ENCODE data around the gene PKLR.
A peak's percentile ranks its signal among the peaks of the same experiment; 100 is the strongest.

Gene PKLR

GRCh38 chr1:155269381-155269780 is 31.9 kb downstream of the PKLR start:
- H3K36me3 ChIP-seq (ENCODE audit: control insufficient read depth, insufficient read depth, low read length): peaks cover 80% of the 10 kb centered on the region
- peaks cover 10% of the 10 kb centered on the region for H3K4me1 ChIP-seq (ENCODE audit: control insufficient read depth, insufficient read depth, low read length, poor library complexity, severe bottlenecking)
- no peaks in the 10 kb centered on the region for H3K9me3 ChIP-seq (ENCODE audit: control insufficient read depth, low read length)
- WGBS, 2 experiments (ENCODE audit: insufficient coverage in 2 of 2): 98% methylated on average over 18 to 21 of the region's 21 CpGs
- no peak overlapping the region for H3K4me3 ChIP-seq (ENCODE audit: extremely low read depth, insufficient read depth, low read length, poor library complexity, severe bottlenecking)
- H3K27ac ChIP-seq (ENCODE audit: low read depth, low read length, severe bottlenecking): no peak overlapping the region

- H3K4me1 ChIP-seq (ENCODE audit: control insufficient read depth, insufficient read depth, low read length, poor library complexity, severe bottlenecking): peaks cover 10% of the 10 kb centered on the region
- no peaks in the 10 kb centered on the region for H3K9me3 ChIP-seq (ENCODE audit: control insufficient read depth, low read length)
- 95 to 100% methylated on average over 5 to 15 of the region's 21 CpGs for WGBS, 2 experiments (ENCODE audit: insufficient coverage in 2 of 2)
- H3K36me3 ChIP-seq (ENCODE audit: control insufficient read depth, insufficient read depth, low read length): peaks cover 87% of the 10 kb centered on the region
- H3K4me3 ChIP-seq (ENCODE audit: extremely low read depth, insufficient read depth, low read length, poor library complexity, severe bottlenecking): no peak overlapping the region
- no peak overlapping the region for H3K27ac ChIP-seq (ENCODE audit: low read depth, low read length, severe bottlenecking)
These were observed 32.6 kb downstream of the PKLR start for GRCh38 chr1:155268630-155269029.

- Histone ChIP-seq H3K36me3 (ENCODE audit: control insufficient read depth, insufficient read depth, low read length) (peaks cover 98% of the 10 kb centered on the region), H3K4me1 (ENCODE audit: control insufficient read depth, insufficient read depth, low read length, poor library complexity, severe bottlenecking) (peaks cover 11% of the 10 kb centered on the region), H3K9me3 (ENCODE audit: control insufficient read depth, low read length) (no peaks in the 10 kb centered on the region), H3K4me3 (ENCODE audit: extremely low read depth, insufficient read depth, low read length, poor library complexity, severe bottlenecking) (no peak overlapping the region), H3K27ac (ENCODE audit: low read depth, low read length, severe bottlenecking) (no peak overlapping the region)
- 100% methylated on average over 1 of the region's 2 CpGs; no CpG with 5 or more reads in 1 of the 2 experiments for WGBS, 2 experiments (ENCODE audit: insufficient coverage in 2 of 2)
These were observed 33.9 kb downstream of the PKLR start for GRCh38 chr1:155267373-155267772.

- no peak overlapping the region for H3K27ac ChIP-seq (ENCODE audit: low read depth, low read length, severe bottlenecking)
- H3K4me3 ChIP-seq (ENCODE audit: extremely low read depth, insufficient read depth, low read length, poor library complexity, severe bottlenecking): no peak overlapping the region
- H3K4me1 ChIP-seq (ENCODE audit: control insufficient read depth, insufficient read depth, low read length, poor library complexity, severe bottlenecking): peaks cover 4% of the 10 kb centered on the region
- peaks cover 91% of the 10 kb centered on the region for H3K36me3 ChIP-seq (ENCODE audit: control insufficient read depth, insufficient read depth, low read length)
- 98 to 100% methylated on average over 2 to 5 of the region's 6 CpGs for WGBS, 2 experiments (ENCODE audit: insufficient coverage in 2 of 2)
- no peaks in the 10 kb centered on the region for H3K9me3 ChIP-seq (ENCODE audit: control insufficient read depth, low read length)
These were observed 34.7 kb downstream of the PKLR start for GRCh38 chr1:155266553-155266952.

- WGBS, 2 experiments (ENCODE audit: insufficient coverage in 2 of 2): 91 to 94% methylated on average over 8 to 10 of the region's 11 CpGs
- Histone ChIP-seq H3K4me1 (ENCODE audit: control insufficient read depth, insufficient read depth, low read length, poor library complexity, severe bottlenecking) (peaks cover 8% of the 10 kb centered on the region), H3K36me3 (ENCODE audit: control insufficient read depth, insufficient read depth, low read length) (peaks cover 79% of the 10 kb centered on the region), H3K4me3 (ENCODE audit: extremely low read depth, insufficient read depth, low read length, poor library complexity, severe bottlenecking) (no peak overlapping the region), H3K27ac (ENCODE audit: low read depth, low read length, severe bottlenecking) (no peak overlapping the region), H3K9me3 (ENCODE audit: control insufficient read depth, low read length) (no peaks in the 10 kb centered on the region)
These were observed 38.2 kb downstream of the PKLR start for GRCh38 chr1:155263067-155263466.

GRCh38 chr1:155261852-155262673 is 39.2 kb downstream of the PKLR start, which contains the start of gene SCAMP3:
Gene SCAMP3, minus strand, starts transcription at chr1:155262360. Its CDS starts 209 bp downstream, at chr1:155262151.
- Histone ChIP-seq H3K4me3 (ENCODE audit: extremely low read depth, insufficient read depth, low read length, poor library complexity, severe bottlenecking) (peak within 1 kb of the TSS; percentile 81), H3K9me3 (ENCODE audit: control insufficient read depth, low read length) (no peaks in the 10 kb centered on the region), H3K36me3 (ENCODE audit: control insufficient read depth, insufficient read depth, low read length) (peaks cover 75% of the 10 kb centered on the region), H3K27ac (ENCODE audit: low read depth, low read length, severe bottlenecking) (peak within 1 kb of the TSS; percentile 81), H3K4me1 (ENCODE audit: control insufficient read depth, insufficient read depth, low read length, poor library complexity, severe bottlenecking) (peaks cover 8% of the 10 kb centered on the region)
- WGBS, 2 experiments (ENCODE audit: insufficient coverage in 2 of 2): 1% methylated on average over 30 to 46 of the region's 47 CpGs

- H3K27ac ChIP-seq (ENCODE audit: low read depth, low read length, severe bottlenecking): peak overlapping the region; percentile 81
- H3K4me3 ChIP-seq (ENCODE audit: extremely low read depth, insufficient read depth, low read length, poor library complexity, severe bottlenecking): peak overlapping the region; percentile 81
- peaks cover 75% of the 10 kb centered on the region for H3K36me3 ChIP-seq (ENCODE audit: control insufficient read depth, insufficient read depth, low read length)
- no peaks in the 10 kb centered on the region for H3K9me3 ChIP-seq (ENCODE audit: control insufficient read depth, low read length)
- peaks cover 9% of the 10 kb centered on the region for H3K4me1 ChIP-seq (ENCODE audit: control insufficient read depth, insufficient read depth, low read length, poor library complexity, severe bottlenecking)
- 1 to 6% methylated on average over 9 of the region's 9 CpGs for WGBS, 2 experiments (ENCODE audit: insufficient coverage in 2 of 2)
These were observed 39.8 kb downstream of the PKLR start for GRCh38 chr1:155261493-155261851.

- Histone ChIP-seq H3K4me1 (ENCODE audit: control insufficient read depth, insufficient read depth, low read length, poor library complexity, severe bottlenecking) (peaks cover 15% of the 10 kb centered on the region), H3K27ac (ENCODE audit: low read depth, low read length, severe bottlenecking) (no peak overlapping the region), H3K36me3 (ENCODE audit: control insufficient read depth, insufficient read depth, low read length) (peaks cover 65% of the 10 kb centered on the region), H3K4me3 (ENCODE audit: extremely low read depth, insufficient read depth, low read length, poor library complexity, severe bottlenecking) (peak overlapping the region; percentile 1), H3K9me3 (ENCODE audit: control insufficient read depth, low read length) (no peaks in the 10 kb centered on the region)
- 90 to 100% methylated on average over 2 to 3 of the region's 5 CpGs for WGBS, 2 experiments (ENCODE audit: insufficient coverage in 2 of 2)
These were observed 41.0 kb downstream of the PKLR start for GRCh38 chr1:155260276-155260675.

- peak overlapping the region; percentile 65 for H3K4me3 ChIP-seq (ENCODE audit: extremely low read depth, insufficient read depth, low read length, poor library complexity, severe bottlenecking)
- 92 to 96% methylated on average over 19 to 20 of the region's 20 CpGs for WGBS, 2 experiments (ENCODE audit: insufficient coverage in 2 of 2)
These were observed 45.0 kb downstream of the PKLR start for GRCh38 chr1:155256058-155256852.

GRCh38 chr1:155255243-155256007 is 45.8 kb downstream of the PKLR start, which contains the start of gene ENTREP3:
Gene ENTREP3, minus strand, starts transcription at chr1:155255483. Its CDS starts 606 bp downstream, at chr1:155254877.
- peaks cover 34% of the 10 kb centered on the region for H3K4me1 ChIP-seq (ENCODE audit: control insufficient read depth, insufficient read depth, low read length, poor library complexity, severe bottlenecking)
- no peak within 1 kb of the TSS for H3K27ac ChIP-seq (ENCODE audit: low read depth, low read length, severe bottlenecking)
- WGBS, 2 experiments (ENCODE audit: insufficient coverage in 2 of 2): 4% methylated on average over 30 to 43 of the region's 54 CpGs

More at GRCh38 chr1:155256058-155256852, 45.0 kb downstream of the PKLR start:
- no peaks in the 10 kb centered on the region for H3K9me3 ChIP-seq (ENCODE audit: control insufficient read depth, low read length)
- H3K36me3 ChIP-seq (ENCODE audit: control insufficient read depth, insufficient read depth, low read length): peaks cover 47% of the 10 kb centered on the region
- H3K27ac ChIP-seq (ENCODE audit: low read depth, low read length, severe bottlenecking): no peak overlapping the region
- peaks cover 28% of the 10 kb centered on the region for H3K4me1 ChIP-seq (ENCODE audit: control insufficient read depth, insufficient read depth, low read length, poor library complexity, severe bottlenecking)

More at GRCh38 chr1:155255243-155256007, 45.8 kb downstream of the PKLR start, which contains the start of gene ENTREP3:
- Histone ChIP-seq H3K4me3 (ENCODE audit: extremely low read depth, insufficient read depth, low read length, poor library complexity, severe bottlenecking) (peak within 1 kb of the TSS; percentile 65), H3K36me3 (ENCODE audit: control insufficient read depth, insufficient read depth, low read length) (peaks cover 49% of the 10 kb centered on the region), H3K9me3 (ENCODE audit: control insufficient read depth, low read length) (no peaks in the 10 kb centered on the region)

Data from mesodermal cell (in vitro differentiated cells).